ENCODE measurements around the gene CAPN15.

The CAPN15 gene

GRCh38 chr16:519425-519824 lies 8.1 kb upstream of the CAPN15 start:
- TF ChIP-seq POLR2A (IDR thresholded peaks at IDR 0.05; ENCODE audit: extremely low read depth, insufficient read length) (no peak), MYC (IDR thresholded peaks at IDR 0.05; ENCODE audit: low read depth, low read length) (no peak), CTCF (IDR thresholded peaks at IDR 0.05; ENCODE audit: low read depth, low read length) (no peak), MAX (IDR thresholded peaks at IDR 0.05; ENCODE audit: low read depth, low read length) (no peak)
- DNase-seq (ENCODE audit: low read depth) = no peak
- no peak overlapping the region for H3K4me3 ChIP-seq (ENCODE audit: low read depth, low read length)

- H3K4me3 ChIP-seq (ENCODE audit: low read depth, low read length) = no peak overlapping the region
- DNase-seq (ENCODE audit: low read depth) = no peak
- TF ChIP-seq MYC (IDR thresholded peaks at IDR 0.05; ENCODE audit: low read depth, low read length) (no peak), MAX (IDR thresholded peaks at IDR 0.05; ENCODE audit: low read depth, low read length) (no peak), CTCF (IDR thresholded peaks at IDR 0.05; ENCODE audit: low read depth, low read length) (no peak), POLR2A (IDR thresholded peaks at IDR 0.05; ENCODE audit: extremely low read depth, insufficient read length) (no peak)
These were observed 7.4 kb upstream of the CAPN15 start for GRCh38 chr16:519841-520687.

GRCh38 chr16:520847-521246 lies 6.7 kb upstream of the CAPN15 start:
- no peak for DNase-seq (ENCODE audit: low read depth)
- H3K4me3 ChIP-seq (ENCODE audit: low read depth, low read length) = no peak overlapping the region
- no peak for TF ChIP-seq MAX (IDR thresholded peaks at IDR 0.05; ENCODE audit: low read depth, low read length)
- no peak for TF ChIP-seq POLR2A (IDR thresholded peaks at IDR 0.05; ENCODE audit: extremely low read depth, insufficient read length)
- TF ChIP-seq CTCF (IDR thresholded peaks at IDR 0.05; ENCODE audit: low read depth, low read length) = no peak
- TF ChIP-seq MYC (IDR thresholded peaks at IDR 0.05; ENCODE audit: low read depth, low read length) = no peak

- no peak for DNase-seq (ENCODE audit: low read depth)
- no peak overlapping the region for H3K4me3 ChIP-seq (ENCODE audit: low read depth, low read length)
- TF ChIP-seq MYC (IDR thresholded peaks at IDR 0.05; ENCODE audit: low read depth, low read length) = no peak
- TF ChIP-seq CTCF (IDR thresholded peaks at IDR 0.05; ENCODE audit: low read depth, low read length) = no peak
- TF ChIP-seq MAX (IDR thresholded peaks at IDR 0.05; ENCODE audit: low read depth, low read length) = no peak
- TF ChIP-seq POLR2A (IDR thresholded peaks at IDR 0.05; ENCODE audit: extremely low read depth, insufficient read length) = no peak
These were observed 5.9 kb upstream of the CAPN15 start for GRCh38 chr16:521381-522210.

- DNase-seq (ENCODE audit: low read depth) = no peak
- TF ChIP-seq CTCF (IDR thresholded peaks at IDR 0.05; ENCODE audit: low read depth, low read length) (no peak), MYC (IDR thresholded peaks at IDR 0.05; ENCODE audit: low read depth, low read length) (no peak), MAX (IDR thresholded peaks at IDR 0.05; ENCODE audit: low read depth, low read length) (no peak), POLR2A (IDR thresholded peaks at IDR 0.05; ENCODE audit: extremely low read depth, insufficient read length) (no peak)
- no peak overlapping the region for H3K4me3 ChIP-seq (ENCODE audit: low read depth, low read length)
These were observed 5.0 kb upstream of the CAPN15 start for GRCh38 chr16:522320-523096.
